Erythroblast (primary cell): ENCODE measurements around the gene RAB31.

ENCODE experiments used
- GATA1 ChIP-seq: IDR thresholded peaks from 2 replicates; pipeline ENCODE4 v1.6.1; 2011; ENCODE audit warnings: low read depth, mild to moderate bottlenecking, control low read depth, low read length, moderate library complexity
- POLR2A ChIP-seq: IDR thresholded peaks from 2 replicates; pipeline ENCODE4 v1.6.1; 2011; ENCODE audit warnings: mild to moderate bottlenecking, low read length

DNA sequence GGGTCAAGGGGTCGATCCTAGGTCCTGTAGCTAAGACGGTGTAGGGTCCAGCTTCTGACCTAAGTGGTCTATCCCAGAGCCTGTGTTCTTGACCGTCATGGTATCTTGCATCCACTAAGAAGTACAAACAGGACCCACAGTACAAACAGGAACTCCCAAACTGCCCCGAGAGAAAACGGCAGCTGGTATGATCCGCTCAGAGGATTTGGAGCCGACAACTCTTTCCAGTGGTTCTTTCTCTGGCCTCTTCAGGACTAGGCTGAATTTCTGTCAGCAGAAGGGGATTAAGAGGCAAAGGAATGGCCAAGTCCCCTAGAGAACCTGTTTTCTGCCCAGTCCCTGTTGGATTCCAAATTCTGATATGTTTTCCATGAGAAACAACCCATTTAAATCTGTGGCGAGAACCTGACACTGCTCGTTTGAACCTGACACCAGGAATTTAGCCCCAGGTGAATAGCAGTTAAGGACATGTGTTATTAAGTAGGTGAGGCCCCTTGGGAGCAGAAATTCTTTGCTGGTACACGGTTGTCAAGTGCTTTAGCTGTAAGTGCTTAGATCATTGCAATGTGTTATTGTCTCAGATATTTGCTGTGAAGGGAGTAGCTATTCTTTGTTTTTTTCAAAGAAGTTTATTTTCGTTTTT is 127.1 kb downstream of the RAB31 start:
- no peak for TF ChIP-seq POLR2A
- no peak for TF ChIP-seq GATA1
